ENCODE results near the gene FGF7.

DNA sequence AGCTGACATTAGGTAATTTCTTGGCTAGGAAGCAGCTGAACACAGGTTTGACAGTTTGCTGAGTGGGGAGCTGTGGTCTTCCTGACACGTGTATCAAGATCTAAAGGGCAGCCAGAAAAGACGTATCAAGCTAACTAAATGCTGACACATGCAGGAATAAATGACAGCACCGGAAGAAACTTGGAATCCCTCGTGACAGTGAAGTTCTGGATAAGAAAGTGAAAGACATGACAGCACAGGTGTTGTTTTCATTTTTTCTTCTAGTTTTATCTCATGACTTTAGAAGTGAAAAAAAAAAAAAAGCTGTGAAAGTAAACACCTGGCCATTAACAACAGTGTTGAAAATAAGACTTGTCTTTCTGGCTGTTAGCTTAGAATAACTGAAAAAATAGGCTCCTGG is 48.7 kb downstream of the FGF7 start:
- TF ChIP-seq, protein P1, sequence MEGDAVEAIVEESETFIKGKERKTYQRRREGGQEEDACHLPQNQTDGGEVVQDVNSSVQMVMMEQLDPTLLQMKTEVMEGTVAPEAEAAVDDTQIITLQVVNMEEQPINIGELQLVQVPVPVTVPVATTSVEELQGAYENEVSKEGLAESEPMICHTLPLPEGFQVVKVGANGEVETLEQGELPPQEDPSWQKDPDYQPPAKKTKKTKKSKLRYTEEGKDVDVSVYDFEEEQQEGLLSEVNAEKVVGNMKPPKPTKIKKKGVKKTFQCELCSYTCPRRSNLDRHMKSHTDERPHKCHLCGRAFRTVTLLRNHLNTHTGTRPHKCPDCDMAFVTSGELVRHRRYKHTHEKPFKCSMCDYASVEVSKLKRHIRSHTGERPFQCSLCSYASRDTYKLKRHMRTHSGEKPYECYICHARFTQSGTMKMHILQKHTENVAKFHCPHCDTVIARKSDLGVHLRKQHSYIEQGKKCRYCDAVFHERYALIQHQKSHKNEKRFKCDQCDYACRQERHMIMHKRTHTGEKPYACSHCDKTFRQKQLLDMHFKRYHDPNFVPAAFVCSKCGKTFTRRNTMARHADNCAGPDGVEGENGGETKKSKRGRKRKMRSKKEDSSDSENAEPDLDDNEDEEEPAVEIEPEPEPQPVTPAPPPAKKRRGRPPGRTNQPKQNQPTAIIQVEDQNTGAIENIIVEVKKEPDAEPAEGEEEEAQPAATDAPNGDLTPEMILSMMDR (conservative IDR thresholded peaks at IDR 0.05; ENCODE audit: low read depth, low read length), result no peak
- no peak for TF ChIP-seq EZH2phosphoT487 (IDR thresholded peaks at IDR 0.05; ENCODE audit: borderline replicate concordance, low read length)
